ENCODE results near the gene TSPAN14. TPM values are rescaled to one million over a fixed set of nuclear protein-coding genes. Genes with fewer than 3 reads are reported as not detected.
A peak's percentile ranks its signal among the peaks of the same experiment; 100 is the strongest.

Gene TSPAN14
- total RNA-seq, 1 experiment from 2014 or later: 73.5 TPM

GRCh38 chr10:80480852-80481251 is 26.7 kb downstream of the TSPAN14 start:
- Mint-ChIP-seq H3K36me3 (peaks cover 20% of the 10 kb centered on the region), H3K4me3 (no peak overlapping the region), H3K27ac (no peak overlapping the region), H3K27me3 (ENCODE audit: low read depth) (no peaks in the 10 kb centered on the region), H3K4me1 (peaks cover 55% of the 10 kb centered on the region), H3K9me3 (peaks cover 11% of the 10 kb centered on the region)
- DNase-seq (ENCODE audit: low spot score): no peak
- no peak for TF ChIP-seq JAZF1 (CRISPR knock-in tag; IDR thresholded peaks at IDR 0.05)
- TF ChIP-seq, protein P1, sequence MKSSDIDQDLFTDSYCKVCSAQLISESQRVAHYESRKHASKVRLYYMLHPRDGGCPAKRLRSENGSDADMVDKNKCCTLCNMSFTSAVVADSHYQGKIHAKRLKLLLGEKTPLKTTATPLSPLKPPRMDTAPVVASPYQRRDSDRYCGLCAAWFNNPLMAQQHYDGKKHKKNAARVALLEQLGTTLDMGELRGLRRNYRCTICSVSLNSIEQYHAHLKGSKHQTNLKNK (CRISPR knock-in tag; IDR thresholded peaks at IDR 0.05): no peak
- no peak for TF ChIP-seq IRF2 (CRISPR knock-in tag; IDR thresholded peaks at IDR 0.05; ENCODE audit: borderline replicate concordance, low read depth)
- no peak for TF ChIP-seq CREM (CRISPR knock-in tag; IDR thresholded peaks at IDR 0.05)
- no peak for TF ChIP-seq KAT7 (CRISPR knock-in tag; IDR thresholded peaks at IDR 0.05; ENCODE audit: borderline replicate concordance)
- TF ChIP-seq ZNF416 (CRISPR knock-in tag; IDR thresholded peaks at IDR 0.05): no peak
- TF ChIP-seq NR3C1 (CRISPR knock-in tag; conservative IDR thresholded peaks at IDR 0.05; ENCODE audit: low read depth): no peak
- no peak for TF ChIP-seq NFYB (CRISPR knock-in tag; conservative IDR thresholded peaks at IDR 0.05; ENCODE audit: low read depth)
- TF ChIP-seq, protein P2, sequence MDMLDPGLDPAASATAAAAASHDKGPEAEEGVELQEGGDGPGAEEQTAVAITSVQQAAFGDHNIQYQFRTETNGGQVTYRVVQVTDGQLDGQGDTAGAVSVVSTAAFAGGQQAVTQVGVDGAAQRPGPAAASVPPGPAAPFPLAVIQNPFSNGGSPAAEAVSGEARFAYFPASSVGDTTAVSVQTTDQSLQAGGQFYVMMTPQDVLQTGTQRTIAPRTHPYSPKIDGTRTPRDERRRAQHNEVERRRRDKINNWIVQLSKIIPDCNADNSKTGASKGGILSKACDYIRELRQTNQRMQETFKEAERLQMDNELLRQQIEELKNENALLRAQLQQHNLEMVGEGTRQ (CRISPR knock-in tag; IDR thresholded peaks at IDR 0.05): no peak
- TF ChIP-seq TEAD4 (CRISPR knock-in tag; IDR thresholded peaks at IDR 0.05): no peak
- TF ChIP-seq TEAD1 (CRISPR knock-in tag; IDR thresholded peaks at IDR 0.05): no peak
- TF ChIP-seq, protein P3, sequence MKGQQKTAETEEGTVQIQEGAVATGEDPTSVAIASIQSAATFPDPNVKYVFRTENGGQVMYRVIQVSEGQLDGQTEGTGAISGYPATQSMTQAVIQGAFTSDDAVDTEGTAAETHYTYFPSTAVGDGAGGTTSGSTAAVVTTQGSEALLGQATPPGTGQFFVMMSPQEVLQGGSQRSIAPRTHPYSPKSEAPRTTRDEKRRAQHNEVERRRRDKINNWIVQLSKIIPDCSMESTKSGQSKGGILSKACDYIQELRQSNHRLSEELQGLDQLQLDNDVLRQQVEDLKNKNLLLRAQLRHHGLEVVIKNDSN (CRISPR knock-in tag; IDR thresholded peaks at IDR 0.05): no peak
- no peak for TF ChIP-seq GTF2I (CRISPR knock-in tag; conservative IDR thresholded peaks at IDR 0.05)
- TF ChIP-seq HMGA2 (CRISPR knock-in tag; IDR thresholded peaks at IDR 0.05): no peak
- no peak for TF ChIP-seq IRF1 (CRISPR knock-in tag; IDR thresholded peaks at IDR 0.05)
- no peak for TF ChIP-seq ZNF232 (CRISPR knock-in tag; IDR thresholded peaks at IDR 0.05)
- ATAC-seq: no peak
- ChIA-PET POLR2A (no interaction called here), CTCF (interaction anchor here (0.8 to 2.0 kb wide), 2 partner anchors 24 to 30 kb away, joined by 3 to 9 read pairs; no protein-coding TSS in a partner anchor)

GRCh38 chr10:80484243-80484642 is 30.1 kb downstream of the TSPAN14 start:
- H3K4me3 Mint-ChIP-seq: no peak overlapping the region
- CTCF ChIA-PET: interaction anchor here (0.7 to 6.9 kb wide), 3 partner anchors 16 to 40 kb away, joined by 6 to 66 read pairs (median 9); no protein-coding TSS in a partner anchor
- TF ChIP-seq NFYB (CRISPR knock-in tag; conservative IDR thresholded peaks at IDR 0.05; ENCODE audit: low read depth) (no peak), ELF4 (CRISPR knock-in tag; IDR thresholded peaks at IDR 0.05; ENCODE audit: low read depth) (no peak), SMAD4 (CRISPR knock-in tag; IDR thresholded peaks at IDR 0.05) (no peak), PRDM15 (CRISPR knock-in tag; IDR thresholded peaks at IDR 0.05) (no peak)
- TF ChIP-seq, protein P4, sequence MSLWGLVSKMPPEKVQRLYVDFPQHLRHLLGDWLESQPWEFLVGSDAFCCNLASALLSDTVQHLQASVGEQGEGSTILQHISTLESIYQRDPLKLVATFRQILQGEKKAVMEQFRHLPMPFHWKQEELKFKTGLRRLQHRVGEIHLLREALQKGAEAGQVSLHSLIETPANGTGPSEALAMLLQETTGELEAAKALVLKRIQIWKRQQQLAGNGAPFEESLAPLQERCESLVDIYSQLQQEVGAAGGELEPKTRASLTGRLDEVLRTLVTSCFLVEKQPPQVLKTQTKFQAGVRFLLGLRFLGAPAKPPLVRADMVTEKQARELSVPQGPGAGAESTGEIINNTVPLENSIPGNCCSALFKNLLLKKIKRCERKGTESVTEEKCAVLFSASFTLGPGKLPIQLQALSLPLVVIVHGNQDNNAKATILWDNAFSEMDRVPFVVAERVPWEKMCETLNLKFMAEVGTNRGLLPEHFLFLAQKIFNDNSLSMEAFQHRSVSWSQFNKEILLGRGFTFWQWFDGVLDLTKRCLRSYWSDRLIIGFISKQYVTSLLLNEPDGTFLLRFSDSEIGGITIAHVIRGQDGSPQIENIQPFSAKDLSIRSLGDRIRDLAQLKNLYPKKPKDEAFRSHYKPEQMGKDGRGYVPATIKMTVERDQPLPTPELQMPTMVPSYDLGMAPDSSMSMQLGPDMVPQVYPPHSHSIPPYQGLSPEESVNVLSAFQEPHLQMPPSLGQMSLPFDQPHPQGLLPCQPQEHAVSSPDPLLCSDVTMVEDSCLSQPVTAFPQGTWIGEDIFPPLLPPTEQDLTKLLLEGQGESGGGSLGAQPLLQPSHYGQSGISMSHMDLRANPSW (CRISPR knock-in tag; conservative IDR thresholded peaks at IDR 0.05; ENCODE audit: low read depth): no peak
- ATAC-seq (no peak), DNase-seq (ENCODE audit: low spot score) (no peak)
- no peaks in the 10 kb centered on the region for H3K27me3 Mint-ChIP-seq (ENCODE audit: low read depth)
- POLR2A ChIA-PET: interaction anchor here (2.1 kb wide), 1 partner anchor 25 kb away, joined by 5 read pairs; no protein-coding TSS in a partner anchor
- H3K27ac Mint-ChIP-seq: peak overlapping the region; percentile 2; the same call in 1 of the 2 replicates
- peaks cover 3% of the 10 kb centered on the region for H3K9me3 Mint-ChIP-seq
- H3K36me3 Mint-ChIP-seq: peaks cover 8% of the 10 kb centered on the region
- peaks cover 66% of the 10 kb centered on the region for H3K4me1 Mint-ChIP-seq

Measured in WTC11 (cell line).